ENCODE measurements around the gene SLC17A7. TPM values are rescaled to one million over a fixed set of nuclear protein-coding genes. Genes with fewer than 3 reads are reported as not detected.
"Not testable (repeated sequence)": the region's sequence is repeated elsewhere in the genome, so short reads cannot be mapped to it uniquely, and the experiment has no call there.

The SLC17A7 gene
- total RNA-seq, 1 donor from 2014 or later, result 15.4 TPM

DNA sequence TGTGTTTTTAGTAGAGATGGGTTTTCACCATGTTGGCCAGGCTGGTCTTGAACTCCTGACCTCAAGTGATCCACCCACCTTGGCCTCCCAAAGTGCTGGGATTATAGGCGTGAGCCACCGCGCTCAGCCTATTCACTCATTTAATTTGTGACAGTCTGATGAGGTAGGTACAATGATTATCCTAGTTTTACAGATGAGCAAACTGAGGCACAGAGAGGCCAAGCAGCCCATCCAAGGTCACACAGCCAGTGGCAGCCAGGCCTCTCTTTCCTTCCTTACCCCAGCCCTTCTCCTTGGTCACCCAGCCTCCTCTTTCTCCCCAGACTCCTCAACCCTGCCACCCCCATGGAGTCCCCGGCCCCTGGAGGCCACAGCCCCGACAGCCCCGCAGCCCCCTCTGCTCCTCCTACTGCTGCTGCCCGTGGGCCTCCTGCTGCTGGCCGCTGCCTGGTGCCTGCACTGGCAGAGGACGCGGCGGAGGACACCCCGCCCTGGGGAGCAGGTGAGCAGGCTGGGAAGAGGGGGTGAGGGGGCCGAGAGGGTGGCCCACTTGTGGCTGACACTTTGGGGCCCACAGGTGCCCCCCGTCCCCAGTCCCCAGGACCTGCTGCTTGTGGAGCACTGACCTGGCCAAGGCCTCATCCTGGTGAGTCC, 38.8 kb upstream of the SLC17A7 start:
- Histone ChIP-seq H3K27me3 (no peaks in the 10 kb centered on the region), H3K36me3 (no peaks in the 10 kb centered on the region), H3K4me3 (no peak overlapping the region), H3K9me3 (no peaks in the 10 kb centered on the region), H3K27ac (no peak overlapping the region), H3K4me1 (peaks cover 2 to 3% of the 10 kb centered on the region in 2 donors)
- intact Hi-C loops (cut with DNase I), result no loop called here
- TF ChIP-seq, protein P1, sequence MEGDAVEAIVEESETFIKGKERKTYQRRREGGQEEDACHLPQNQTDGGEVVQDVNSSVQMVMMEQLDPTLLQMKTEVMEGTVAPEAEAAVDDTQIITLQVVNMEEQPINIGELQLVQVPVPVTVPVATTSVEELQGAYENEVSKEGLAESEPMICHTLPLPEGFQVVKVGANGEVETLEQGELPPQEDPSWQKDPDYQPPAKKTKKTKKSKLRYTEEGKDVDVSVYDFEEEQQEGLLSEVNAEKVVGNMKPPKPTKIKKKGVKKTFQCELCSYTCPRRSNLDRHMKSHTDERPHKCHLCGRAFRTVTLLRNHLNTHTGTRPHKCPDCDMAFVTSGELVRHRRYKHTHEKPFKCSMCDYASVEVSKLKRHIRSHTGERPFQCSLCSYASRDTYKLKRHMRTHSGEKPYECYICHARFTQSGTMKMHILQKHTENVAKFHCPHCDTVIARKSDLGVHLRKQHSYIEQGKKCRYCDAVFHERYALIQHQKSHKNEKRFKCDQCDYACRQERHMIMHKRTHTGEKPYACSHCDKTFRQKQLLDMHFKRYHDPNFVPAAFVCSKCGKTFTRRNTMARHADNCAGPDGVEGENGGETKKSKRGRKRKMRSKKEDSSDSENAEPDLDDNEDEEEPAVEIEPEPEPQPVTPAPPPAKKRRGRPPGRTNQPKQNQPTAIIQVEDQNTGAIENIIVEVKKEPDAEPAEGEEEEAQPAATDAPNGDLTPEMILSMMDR (IDR thresholded peaks at IDR 0.05), result no peak
- DNase-seq (ENCODE audit: low spot score in 2 of 2), result no peak

DNA sequence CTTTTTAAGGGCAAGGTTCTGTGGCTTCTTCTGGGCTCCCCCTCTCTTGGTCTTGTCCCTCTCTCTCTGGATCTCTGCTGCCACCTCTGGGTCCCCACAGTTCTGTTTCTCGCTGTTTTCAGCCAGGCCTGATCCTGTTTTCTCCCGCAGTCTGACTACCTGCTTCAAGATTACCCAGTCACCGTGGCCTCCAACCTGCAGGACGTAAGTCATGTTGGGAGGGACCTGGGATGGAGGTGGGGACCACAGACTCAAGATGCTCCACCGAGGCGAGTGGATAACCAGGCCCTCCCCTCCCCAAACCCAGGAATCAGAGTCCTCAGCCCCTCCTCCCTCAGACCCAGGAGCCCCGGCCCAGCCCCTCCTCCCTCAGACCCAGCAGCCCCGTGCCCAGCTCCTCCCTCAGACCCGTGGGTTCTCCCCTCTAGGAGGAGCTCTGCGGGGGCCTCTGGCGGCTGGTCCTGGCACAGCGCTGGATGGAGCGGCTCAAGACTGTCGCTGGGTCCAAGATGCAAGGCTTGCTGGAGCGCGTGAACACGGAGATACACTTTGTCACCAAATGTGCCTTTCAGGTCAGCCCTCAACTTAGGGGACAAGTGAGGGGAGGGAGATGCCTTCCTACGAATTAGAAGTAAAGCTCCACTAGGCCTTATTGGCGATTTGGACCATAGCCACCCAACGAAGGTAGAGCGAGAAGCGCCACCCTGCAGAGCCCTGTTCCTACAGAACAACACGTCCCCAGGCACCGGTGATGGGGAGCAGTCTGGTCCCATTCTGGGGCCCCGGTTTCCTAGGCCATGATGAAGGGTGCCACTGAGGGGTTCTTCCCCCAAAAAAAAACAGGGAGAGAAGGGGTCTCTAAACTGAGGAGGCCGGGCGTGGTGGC, 34.9 kb upstream of the SLC17A7 start:
- Histone ChIP-seq H3K27me3 (no peaks in the 10 kb centered on the region), H3K9me3 (no peaks in the 10 kb centered on the region), H3K27ac (peak overlapping the region in 1 of 2 donors; percentile 58), H3K4me1 (peaks cover 3 to 7% of the 10 kb centered on the region in 2 donors), H3K36me3 (no peaks in the 10 kb centered on the region), H3K4me3 (no peak overlapping the region)
- TF ChIP-seq, protein P1 (IDR thresholded peaks at IDR 0.05), result peak; percentile 5 to 36 (median 31)
- DNase-seq (ENCODE audit: low spot score in 2 of 2), result no peak
- intact Hi-C loops (cut with DNase I), result no loop called here

DNA sequence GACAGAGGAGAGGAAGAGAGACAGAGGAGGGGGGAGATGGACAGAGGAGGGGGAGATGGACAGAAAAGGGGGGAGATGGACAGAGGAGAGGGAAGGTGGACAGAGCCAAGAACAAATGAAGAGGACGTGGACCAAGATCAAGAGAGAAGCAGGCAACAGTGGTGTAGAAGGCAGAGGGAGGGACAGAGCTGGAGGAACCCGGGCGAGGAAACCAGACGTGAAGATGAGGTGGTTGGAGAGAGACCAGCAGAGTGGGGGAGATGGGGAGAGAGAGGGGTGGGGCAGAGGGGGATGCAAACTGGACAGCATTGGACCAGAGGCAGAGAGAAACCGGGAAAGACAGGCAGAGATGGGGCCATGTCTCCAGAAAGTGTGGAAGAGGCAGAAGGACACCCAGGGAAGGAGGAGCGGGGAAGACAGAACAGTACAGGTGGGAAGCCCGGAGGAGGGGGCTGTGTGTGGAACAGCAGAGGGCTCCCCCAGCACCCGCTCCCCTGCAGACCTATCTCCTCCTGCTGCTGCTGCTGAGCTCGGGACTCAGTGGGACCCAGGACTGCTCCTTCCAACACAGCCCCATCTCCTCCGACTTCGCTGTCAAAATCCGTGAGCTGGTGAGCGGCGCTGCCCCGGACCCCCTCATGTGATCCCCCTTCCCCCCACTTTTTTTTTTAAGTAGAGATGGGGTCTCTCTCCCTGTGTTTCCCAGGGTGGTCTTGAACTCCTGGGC, 34.0 kb upstream of the SLC17A7 start:
- Histone ChIP-seq H3K4me1 (peaks cover 3 to 7% of the 10 kb centered on the region in 2 donors), H3K4me3 (peak overlapping the region in 1 of 2 donors; percentile 68), H3K36me3 (no peaks in the 10 kb centered on the region), H3K27ac (peak overlapping the region; percentile 27 to 58), H3K27me3 (no peaks in the 10 kb centered on the region), H3K9me3 (no peaks in the 10 kb centered on the region)
- DNase-seq (ENCODE audit: low spot score in 2 of 2), result no peak
- TF ChIP-seq, protein P1 (IDR thresholded peaks at IDR 0.05), result no peak
- intact Hi-C loops (cut with DNase I), result no loop called here

DNA sequence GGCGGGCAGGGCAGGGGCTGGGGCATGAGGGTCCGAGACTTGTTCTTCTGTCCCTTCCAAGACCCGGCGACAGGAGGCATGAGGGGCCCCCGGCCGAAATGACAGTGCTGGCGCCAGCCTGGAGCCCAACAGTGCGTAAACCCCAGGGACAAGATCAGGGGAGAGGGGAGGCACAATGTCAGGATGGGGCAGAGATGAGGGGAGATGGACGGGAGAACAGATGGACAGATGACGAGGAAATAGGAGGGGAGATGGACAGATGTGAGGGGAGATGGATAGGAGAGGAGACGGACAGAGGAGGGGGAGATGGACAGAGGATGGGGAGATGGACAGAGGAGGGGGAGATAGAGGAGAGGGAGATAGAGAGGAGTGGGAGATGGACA, 33.2 kb upstream of the SLC17A7 start:
- Histone ChIP-seq H3K27me3 (no peaks in the 10 kb centered on the region), H3K9me3 (no peaks in the 10 kb centered on the region), H3K4me3 (peak overlapping the region; percentile 68 to 86), H3K36me3 (no peaks in the 10 kb centered on the region), H3K4me1 (peaks cover 3 to 7% of the 10 kb centered on the region in 2 donors), H3K27ac (peak overlapping the region; percentile 58 to 66)
- no peak for DNase-seq (ENCODE audit: low spot score in 2 of 2)
- TF ChIP-seq, protein P1 (IDR thresholded peaks at IDR 0.05), result no peak
- intact Hi-C loops (cut with DNase I), result loop anchor here (1.0 kb wide), 2 partner anchors 21 to 73 kb away; partner anchors contain the start of gene ALDH16A1

DNA sequence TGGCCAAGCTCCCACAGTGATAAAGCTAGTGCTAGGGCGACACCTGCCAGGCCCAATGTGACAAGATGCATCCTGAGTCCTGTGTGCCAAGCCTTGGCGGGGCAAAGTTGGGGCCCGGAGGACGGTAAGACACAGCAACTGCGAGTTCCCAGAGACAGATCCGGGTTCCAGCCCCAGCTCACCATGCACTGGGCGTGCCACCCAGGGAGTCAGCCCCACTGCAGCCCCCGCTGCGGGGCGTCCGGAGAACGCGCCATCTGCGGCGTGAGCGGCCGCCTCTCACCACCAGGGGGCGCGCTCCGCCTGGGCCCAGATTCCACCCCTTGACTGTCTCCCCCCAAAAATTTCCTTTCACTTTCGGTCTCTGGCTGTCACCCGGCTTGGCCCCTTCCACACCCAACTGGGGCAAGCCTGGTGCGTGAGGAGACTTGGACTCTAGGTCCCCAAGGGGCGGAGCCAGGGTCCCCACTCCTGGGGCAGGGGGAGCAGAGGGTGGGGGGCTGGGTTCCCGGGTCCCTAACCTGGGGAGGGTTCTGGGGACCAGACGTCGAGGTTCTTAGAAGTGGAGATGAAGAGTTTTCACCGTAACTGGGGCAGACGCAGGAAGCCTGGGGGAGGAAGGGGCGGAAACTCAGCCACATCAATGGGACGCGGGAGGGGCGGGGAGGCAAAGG, 32.7 kb upstream of the SLC17A7 start, which contains the start of gene FLT3LG:
TSS of gene FLT3LG (plus strand) at position 348 of the 674 bp plus-strand sequence. CDS start 425 bp downstream, outside the sequence.
- H3K36me3 ChIP-seq, result no peaks in the 10 kb centered on the region
- TF ChIP-seq, protein P1 (IDR thresholded peaks at IDR 0.05), result peak; percentile 95 to 99 (median 98)
- H3K4me1 ChIP-seq, result peaks cover 3 to 7% of the 10 kb centered on the region in 2 donors
- intact Hi-C loops (cut with DNase I), result loop anchor here (1.0 kb wide), 2 partner anchors 21 to 73 kb away; partner anchors contain the start of gene ALDH16A1
- H3K9me3 ChIP-seq, result no peaks in the 10 kb centered on the region
- peak; percentile 44 to 88 for DNase-seq (ENCODE audit: low spot score in 2 of 2)
- peak within 1 kb of the TSS; percentile 68 to 86 for H3K4me3 ChIP-seq
- no peaks in the 10 kb centered on the region for H3K27me3 ChIP-seq
- H3K27ac ChIP-seq, result peak within 1 kb of the TSS; percentile 58 to 66

DNA sequence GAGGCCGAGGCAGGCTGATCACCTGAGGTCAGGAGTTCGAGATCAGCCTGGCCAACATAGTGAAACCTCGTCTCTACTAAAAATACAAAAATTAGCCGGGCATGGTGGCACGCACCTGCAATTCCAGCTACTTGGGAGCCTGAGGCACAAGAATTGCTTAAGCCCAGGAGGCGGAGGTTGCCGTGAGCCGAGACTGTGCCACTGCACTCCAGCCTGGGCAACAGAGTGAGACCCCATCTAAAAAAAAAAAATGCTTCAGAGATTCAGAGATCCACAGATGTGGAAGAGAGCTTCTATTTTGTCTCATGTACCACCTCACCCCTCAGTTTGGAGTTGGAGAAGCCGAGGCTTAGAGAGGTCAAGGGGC, 32.2 kb upstream of the SLC17A7 start:
- Histone ChIP-seq H3K4me3 (peak overlapping the region; percentile 68 to 86), H3K27ac (peak overlapping the region; percentile 58 to 66)
- H3K36me3 ChIP-seq; H3K9me3 ChIP-seq; H3K4me1 ChIP-seq; intact Hi-C loops (cut with DNase I); H3K27me3 ChIP-seq; DNase-seq (ENCODE audit: low spot score in 2 of 2): not testable (repeated sequence)
